ENCODE data around the gene STRADB.
"Not testable (repeated sequence)": the region's sequence is repeated elsewhere in the genome, so short reads cannot be mapped to it uniquely, and the experiment has no call there.

Gene STRADB

DNA sequence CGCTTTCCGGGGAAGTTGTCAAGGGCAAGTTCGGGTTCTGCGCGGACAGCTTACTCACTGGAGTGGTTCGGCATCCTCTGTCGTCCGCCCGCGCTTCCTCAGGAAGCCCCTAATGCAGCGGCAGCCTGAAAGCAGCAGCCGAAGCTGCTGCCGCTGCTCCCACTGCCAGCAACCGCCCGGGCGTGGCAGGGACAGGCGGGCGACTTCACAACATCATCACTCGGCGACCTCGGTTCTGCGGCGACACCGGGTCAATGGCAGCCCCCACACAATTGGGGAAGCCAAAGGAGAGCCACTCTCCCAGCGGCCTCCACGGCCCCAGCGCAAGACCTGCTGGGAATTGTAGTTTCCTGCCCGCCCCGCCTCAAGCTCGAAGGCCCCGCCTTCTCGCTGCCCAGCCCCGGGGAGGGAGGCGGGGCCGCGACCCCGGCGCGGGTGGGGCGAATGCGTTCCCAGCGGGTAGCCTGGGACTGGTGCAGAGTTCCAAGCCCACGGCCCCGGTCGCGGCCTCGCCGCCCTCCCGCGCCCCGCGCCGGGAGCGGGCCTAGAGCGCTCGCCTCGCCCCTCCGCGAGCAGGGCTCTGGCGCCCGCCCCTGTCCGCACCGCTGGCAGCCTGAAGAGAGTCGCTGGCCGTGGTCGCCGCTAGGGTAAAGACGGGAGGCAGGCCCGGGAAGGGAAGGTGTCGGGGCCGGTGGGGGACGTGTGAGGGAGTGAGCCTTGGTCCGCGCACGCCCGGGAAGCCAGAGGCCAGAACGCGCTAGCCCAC lies at the start of gene STRADB, which contains the start of gene TRAK2:
TSS of gene STRADB (plus strand) at position 449 of the 766 bp plus-strand sequence. CDS start 3,101 bp downstream, outside the sequence.
TSS of gene TRAK2 (minus strand) at position 167 of the 766 bp plus-strand sequence. CDS start 30,951 bp downstream, outside the sequence.
- DNase-seq (ENCODE audit: low read depth), result peak; percentile 87

DNA sequence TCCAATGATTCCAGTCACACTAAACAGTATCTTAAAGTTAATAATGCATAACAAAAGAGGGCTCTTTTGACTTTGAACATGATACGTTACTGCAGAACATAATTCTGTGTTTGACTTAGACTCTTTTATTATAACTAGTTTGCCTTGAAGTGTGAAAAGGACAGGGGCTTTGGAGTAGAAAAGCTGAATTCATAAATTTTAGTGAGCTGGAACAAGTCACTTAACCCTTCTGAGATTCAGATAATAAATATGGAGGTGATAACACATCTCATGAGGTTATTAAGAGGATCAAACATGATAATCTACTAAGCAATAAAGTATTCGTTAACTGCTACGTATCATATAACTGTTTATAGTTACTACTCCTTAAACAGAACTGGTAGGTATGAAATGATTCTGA lies 49.7 kb upstream of the STRADB start:
- DNase-seq (ENCODE audit: low read depth), result no peak

- DNase-seq (ENCODE audit: low read depth), result no peak
These were observed 48.6 kb upstream of the STRADB start for GRCh38 chr2:201402651-201403562.

- no peak for DNase-seq (ENCODE audit: low read depth)
These were observed 47.7 kb upstream of the STRADB start for GRCh38 chr2:201403880-201404279.

- no peak for DNase-seq (ENCODE audit: low read depth)
These were observed 46.8 kb upstream of the STRADB start for GRCh38 chr2:201404699-201405280.

DNA sequence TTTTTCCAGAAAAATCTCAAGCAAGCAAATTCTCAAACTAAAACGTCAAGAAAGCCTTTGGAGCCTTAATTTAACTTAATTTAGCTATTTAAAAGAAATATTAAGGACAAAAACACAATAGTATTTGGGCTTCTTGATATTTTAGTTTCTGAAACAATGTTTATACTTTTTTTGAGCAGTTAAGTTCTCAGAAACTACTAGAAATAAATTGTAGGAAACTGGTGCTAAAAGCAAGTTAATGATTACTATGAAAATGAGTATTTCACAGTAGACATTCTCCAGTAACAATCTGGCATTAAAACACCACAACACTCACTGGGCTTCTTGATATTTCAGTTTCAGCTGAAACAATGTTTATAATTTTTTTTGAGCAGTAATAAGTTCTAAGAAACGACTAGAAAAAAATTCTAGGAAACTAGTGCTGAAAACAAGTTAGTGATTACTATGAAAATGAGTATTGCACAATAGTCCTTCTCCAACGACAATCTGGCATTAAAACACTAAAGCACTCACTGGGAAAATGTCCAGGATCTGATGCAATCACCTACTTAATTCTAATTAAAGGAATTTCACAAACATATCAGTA lies 45.4 kb upstream of the STRADB start:
- DNase-seq (ENCODE audit: low read depth), result peak; percentile 70

GRCh38 chr2:201407265-201407664 lies 44.3 kb upstream of the STRADB start:
- no peak for DNase-seq (ENCODE audit: low read depth)

GRCh38 chr2:201408931-201409330 lies 42.6 kb upstream of the STRADB start:
- DNase-seq (ENCODE audit: low read depth), result no peak

GRCh38 chr2:201411421-201411820 lies 40.1 kb upstream of the STRADB start:
- no peak for DNase-seq (ENCODE audit: low read depth)

DNA sequence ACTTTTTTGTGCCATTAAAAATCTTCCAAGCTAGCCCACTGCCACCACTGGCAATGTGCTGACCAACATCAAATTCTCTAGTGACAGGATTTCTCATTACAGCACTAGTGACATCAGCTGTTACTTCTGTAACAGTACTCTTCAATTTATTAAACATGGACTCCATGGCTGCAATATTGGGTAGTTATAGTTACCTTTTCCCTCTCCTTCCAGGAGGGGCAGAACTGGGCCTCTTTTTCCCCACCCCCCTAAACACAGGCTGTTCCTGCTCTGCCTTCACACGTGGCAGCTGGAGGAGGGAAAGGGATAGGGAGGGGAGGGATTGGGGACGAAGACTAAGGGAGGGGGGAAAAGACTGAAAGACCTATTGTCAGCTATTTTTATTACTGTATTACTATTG lies 38.4 kb upstream of the STRADB start:
- no peak for DNase-seq (ENCODE audit: low read depth)

- no peak for DNase-seq (ENCODE audit: low read depth)
These were observed 38.0 kb upstream of the STRADB start for GRCh38 chr2:201413552-201413951.

DNA sequence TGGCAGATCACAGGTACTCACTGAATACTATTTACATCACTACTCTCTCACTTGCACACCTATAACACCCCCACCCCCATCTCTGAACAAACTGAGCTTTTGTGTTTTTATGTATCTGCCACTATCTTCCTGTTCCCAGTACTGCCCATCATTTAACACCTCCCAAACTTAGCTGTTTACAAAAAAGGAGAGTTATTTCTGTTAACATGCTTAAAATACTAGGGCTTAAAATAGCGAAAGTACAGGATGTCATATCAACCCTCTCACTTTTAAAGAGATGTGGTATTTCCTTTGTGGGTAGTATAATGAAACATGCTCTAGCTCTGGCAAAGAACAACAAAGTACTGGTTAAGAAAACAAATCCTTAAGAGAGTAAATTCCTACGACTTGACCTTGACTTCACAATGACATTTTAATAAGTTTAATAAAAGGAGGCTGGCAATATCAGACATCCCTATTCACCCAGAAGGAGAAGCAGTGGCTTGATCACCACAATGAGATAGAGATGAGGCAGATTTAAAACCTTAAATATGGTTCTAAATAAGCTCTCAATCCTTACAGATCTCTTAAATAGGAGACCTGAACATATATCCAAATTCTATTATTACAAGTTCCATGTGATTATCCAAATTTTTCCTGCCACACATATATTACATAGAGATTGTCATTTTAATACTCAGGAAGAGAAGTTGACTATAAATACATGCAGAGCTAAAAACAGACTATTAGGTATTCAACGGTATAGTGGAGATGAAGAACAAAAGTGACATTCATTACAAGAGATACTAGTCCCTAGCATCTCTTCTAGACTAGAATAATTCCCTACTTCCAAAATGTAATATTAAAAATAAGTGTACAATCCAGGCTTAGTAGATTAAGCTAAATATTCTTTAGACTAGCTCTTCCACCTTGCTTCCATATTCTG lies 37.2 kb upstream of the STRADB start:
- no peak for DNase-seq (ENCODE audit: low read depth)

- no peak for DNase-seq (ENCODE audit: low read depth)
These were observed 36.4 kb upstream of the STRADB start for GRCh38 chr2:201415149-201415548.

DNA sequence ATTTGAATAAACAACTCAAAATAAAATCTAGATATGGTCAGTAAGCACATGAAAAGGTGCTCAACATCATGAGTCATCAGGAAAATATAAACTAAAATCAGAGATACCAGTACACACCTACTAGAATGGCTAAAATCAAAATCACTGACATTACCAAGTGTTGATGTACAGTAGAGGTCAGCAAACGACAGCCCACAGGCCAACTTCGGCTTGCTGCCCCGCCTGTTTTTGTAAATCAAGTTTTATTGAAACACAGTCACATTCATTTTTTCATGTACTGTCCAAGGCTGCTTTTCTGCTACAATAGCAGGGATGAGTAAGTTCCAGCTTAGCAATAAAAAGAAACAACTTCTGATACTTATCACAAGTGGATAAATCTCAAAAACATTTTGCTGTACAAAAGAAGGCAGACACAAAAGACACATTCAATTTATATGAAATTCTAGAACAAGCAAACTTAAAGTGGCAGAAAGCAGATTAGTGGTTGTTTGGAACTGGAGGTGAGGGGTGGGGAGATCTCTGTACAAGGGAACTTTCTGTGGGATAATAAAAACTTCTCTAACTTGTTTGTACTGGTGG lies 32.4 kb upstream of the STRADB start:
- DNase-seq (ENCODE audit: low read depth), result no peak

GRCh38 chr2:201419986-201420385 lies 31.6 kb upstream of the STRADB start:
- DNase-seq (ENCODE audit: low read depth), result no peak

DNA sequence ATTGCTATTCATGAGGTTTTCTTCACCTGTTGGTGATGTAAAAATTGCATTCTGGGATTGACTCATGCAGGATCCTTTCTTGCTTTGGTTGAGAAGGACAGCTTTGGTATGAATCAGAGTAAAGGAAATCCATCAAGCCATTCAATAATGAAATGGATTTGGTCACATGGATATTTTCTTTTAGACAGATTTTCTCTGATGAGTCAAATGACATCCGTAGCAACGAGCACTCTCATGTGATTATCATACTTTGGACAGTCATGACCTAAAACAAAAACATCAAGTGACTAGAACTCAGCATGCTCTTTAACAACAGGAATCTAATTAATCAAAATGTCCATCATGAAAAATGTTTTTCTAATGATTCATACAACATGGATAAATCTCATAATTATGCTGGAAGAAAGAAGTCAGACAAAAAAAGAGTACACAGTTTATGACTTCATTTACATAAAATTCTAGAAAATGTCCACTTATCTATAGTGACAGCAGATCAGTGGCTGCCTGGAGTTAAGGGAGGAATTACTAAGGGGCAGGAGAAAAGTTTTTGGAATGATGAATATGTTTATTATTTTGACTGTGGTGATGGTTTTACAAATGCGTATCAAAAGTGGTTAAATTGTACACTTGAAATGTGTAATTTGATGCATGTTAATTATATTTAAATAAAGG lies 31.0 kb upstream of the STRADB start:
- DNase-seq (ENCODE audit: low read depth), result peak; percentile 88

GRCh38 chr2:201425952-201426351 lies 25.6 kb upstream of the STRADB start:
- DNase-seq (ENCODE audit: low read depth), result no peak

DNA sequence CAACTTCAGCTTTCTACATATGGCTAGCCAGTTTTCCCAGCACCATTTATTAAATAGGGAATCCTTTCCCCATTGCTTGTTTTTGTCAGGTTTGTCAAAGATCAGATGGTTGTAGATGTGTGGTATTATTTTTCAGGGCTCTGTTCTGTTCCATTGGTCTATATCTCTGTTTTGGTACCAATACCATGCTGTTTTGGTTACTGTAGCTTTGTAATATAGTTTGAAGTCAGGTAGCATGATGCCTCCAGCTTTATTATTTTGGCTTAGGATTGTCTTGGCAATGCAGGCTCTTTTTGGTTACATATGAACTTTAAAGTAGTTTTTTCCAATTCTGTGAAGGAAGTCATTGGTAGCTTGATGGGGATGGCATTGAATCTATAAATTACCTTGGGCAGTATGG lies 23.2 kb upstream of the STRADB start:
- DNase-seq (ENCODE audit: low read depth), result not testable (repeated sequence)

DNA sequence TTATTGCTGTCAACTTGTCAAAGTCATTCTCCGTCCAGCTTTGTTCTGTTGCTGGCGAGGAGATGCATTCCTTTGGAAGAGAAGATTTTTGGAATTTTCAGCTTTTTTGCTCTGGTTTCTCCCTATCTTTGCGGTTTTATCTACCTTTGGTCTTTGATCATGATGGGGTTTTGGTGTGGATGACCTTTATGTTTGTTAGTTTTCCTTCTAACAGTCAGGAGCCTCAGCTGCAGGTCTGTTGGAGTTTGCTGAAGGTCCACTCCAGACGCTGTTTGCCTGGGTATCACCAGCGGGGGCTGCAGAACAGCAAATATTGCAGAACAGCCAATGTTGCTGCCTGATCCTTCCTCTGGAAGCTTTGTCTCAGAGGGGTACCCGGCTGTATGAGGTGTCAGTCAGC lies 21.7 kb upstream of the STRADB start:
- DNase-seq (ENCODE audit: low read depth), result not testable (repeated sequence)

GRCh38 chr2:201430322-201430721 lies 21.2 kb upstream of the STRADB start:
- not testable (repeated sequence) for DNase-seq (ENCODE audit: low read depth)
